Hematopoietic multipotent progenitor cell treated with erythropoietin and hydrocortisone succinate and interleukin-3 and kit ligand, for 8 days (in vitro differentiated cells): ENCODE results near the gene USP38.
A peak's percentile ranks its signal among the peaks of the same experiment; 100 is the strongest.
"Not testable (repeated sequence)": the region's sequence is repeated elsewhere in the genome, so short reads cannot be mapped to it uniquely, and the experiment has no call there.

Experiments used
- DNase-seq: peaks from one replicate; pipeline ENCODE4 v3.0.0-alpha.2; 2015

USP38 gene, protein sequence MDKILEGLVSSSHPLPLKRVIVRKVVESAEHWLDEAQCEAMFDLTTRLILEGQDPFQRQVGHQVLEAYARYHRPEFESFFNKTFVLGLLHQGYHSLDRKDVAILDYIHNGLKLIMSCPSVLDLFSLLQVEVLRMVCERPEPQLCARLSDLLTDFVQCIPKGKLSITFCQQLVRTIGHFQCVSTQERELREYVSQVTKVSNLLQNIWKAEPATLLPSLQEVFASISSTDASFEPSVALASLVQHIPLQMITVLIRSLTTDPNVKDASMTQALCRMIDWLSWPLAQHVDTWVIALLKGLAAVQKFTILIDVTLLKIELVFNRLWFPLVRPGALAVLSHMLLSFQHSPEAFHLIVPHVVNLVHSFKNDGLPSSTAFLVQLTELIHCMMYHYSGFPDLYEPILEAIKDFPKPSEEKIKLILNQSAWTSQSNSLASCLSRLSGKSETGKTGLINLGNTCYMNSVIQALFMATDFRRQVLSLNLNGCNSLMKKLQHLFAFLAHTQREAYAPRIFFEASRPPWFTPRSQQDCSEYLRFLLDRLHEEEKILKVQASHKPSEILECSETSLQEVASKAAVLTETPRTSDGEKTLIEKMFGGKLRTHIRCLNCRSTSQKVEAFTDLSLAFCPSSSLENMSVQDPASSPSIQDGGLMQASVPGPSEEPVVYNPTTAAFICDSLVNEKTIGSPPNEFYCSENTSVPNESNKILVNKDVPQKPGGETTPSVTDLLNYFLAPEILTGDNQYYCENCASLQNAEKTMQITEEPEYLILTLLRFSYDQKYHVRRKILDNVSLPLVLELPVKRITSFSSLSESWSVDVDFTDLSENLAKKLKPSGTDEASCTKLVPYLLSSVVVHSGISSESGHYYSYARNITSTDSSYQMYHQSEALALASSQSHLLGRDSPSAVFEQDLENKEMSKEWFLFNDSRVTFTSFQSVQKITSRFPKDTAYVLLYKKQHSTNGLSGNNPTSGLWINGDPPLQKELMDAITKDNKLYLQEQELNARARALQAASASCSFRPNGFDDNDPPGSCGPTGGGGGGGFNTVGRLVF

DNA sequence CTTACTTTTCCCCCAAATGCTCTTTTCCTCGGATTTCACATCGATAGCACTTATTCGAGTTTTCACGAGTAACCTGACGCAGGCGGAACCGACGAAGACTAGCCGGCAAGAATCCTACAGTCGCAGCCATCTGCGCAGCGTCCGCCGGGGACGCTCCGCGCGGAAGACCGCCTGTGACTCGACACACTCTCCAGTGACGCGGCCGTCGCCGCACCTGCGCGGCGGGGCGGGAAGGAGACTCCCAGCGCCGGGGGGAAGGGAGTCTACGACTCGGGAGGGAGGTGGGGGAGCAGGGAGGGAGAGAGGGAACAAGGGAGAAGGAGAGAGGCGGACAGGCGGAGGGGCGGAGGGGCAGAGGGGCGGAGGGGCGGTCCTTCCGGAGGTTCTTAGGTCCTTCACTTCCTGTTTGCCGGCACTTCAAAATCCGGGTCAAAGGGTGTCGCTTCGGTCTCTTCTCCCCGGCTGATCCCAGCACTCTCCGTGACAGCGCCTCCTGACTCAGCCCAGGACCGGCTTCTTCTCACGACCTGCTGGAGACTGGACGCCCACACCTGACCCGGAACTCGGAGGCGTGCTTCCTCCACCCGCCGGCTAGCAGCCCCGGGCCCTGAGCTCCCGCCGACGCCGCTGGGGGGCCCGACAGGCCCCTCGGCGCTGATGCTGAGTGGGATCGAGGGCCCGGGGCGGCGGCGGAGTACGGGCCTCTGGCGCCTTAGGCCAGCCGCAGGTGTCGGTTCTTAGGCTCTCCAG lies at the start of gene USP38:
Gene USP38, plus strand, starts transcription at position 415 of the 750 bp plus-strand sequence. CDS start 534 bp downstream, outside the sequence.
- peak; percentile 94 for DNase-seq

DNA sequence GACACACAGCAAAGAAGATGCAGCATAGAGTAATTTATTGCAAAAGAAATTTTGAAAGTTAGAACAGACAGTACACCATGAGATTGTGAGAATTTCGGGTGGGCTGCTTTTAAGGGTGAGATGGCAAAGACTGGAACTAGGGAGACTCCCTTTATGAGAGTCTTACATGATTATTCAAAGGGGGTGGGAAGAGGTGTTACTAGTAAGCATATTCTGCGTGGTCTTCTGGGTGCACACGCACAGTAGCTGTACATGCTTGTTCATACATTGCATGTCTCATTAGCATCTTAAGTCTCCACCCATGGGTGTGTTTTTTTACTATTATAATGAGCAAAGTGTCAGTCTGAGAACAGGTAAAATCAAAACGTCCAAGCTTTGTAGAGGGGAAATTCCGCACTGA lies 49.4 kb upstream of the USP38 start:
- DNase-seq, result no peak

DNA sequence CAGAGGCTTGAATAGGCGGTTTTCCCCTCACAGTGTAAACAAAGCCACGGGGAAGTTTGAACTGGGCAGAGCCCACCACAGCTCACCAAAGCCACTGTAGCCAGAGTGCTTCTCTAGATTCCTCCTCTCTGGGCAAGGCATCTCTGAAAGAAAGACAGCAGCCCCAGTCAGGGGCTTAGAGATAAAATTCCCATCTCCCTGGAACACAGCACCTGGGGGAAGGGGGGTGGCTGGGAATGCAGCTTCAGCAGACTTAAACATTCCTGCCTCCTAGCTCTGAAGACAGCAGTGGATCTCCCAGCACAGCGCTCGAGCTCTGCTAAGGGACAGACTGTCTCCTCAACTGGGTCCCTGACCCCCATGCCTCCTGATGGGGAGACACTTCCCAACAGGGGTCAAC lies 44.0 kb upstream of the USP38 start:
- no peak for DNase-seq

DNA sequence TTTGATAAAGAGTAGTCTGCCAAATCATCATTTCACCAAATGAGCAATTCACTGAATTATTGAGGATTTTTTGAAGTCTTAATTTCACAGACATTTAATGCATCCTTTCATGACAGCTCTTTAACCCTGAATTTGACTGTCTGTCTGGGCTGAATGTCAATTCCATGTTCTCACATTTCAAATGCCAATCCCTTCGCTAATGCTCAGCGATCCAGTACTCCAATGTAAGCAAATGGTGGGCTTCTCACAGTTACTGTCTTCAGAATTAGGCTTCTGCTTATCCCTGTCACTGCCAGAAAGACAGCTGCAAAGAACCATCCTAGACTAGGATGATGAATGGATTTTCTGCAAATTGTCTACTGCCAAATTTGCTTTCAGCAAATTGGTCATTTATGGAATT lies 36.2 kb upstream of the USP38 start:
- no peak for DNase-seq

DNA sequence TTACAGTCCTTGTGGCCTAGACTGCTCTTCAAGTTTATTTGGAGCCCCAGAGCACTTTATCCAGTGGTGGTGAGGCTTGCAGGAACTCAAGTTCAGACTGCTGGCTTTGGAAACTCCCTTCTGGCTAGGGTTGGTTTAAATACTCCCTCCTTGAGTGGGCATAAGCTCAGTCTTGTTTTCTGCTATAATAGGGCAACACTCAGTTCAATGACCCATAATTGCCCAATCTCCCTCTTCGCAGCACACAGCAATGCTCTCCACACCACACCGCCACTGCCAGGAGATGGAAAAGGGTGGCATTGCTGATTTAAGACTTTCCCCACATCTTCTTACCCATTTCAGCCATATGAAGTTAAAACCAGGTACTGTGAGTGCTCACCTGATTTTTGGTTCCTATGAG lies 27.9 kb upstream of the USP38 start:
- DNase-seq, result no peak

DNA sequence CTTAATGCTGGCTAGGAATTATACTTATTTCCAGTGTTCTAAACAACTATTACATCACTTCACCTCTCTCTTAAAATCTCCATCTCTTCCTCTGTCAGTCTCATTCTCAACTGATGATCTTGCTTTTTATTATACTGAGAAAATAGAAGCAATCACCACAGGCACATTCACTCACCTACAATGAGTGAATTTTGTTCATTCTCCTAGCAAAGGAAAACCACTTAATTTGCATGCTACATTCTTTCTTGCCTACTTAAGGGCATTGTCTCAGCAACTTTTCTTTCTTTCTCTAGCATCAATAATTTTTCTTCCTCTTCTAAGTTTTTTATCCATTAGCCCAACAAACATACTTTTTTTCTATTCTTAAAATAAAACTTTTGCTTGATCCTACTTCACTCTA lies 21.1 kb upstream of the USP38 start:
- DNase-seq, result no peak

DNA sequence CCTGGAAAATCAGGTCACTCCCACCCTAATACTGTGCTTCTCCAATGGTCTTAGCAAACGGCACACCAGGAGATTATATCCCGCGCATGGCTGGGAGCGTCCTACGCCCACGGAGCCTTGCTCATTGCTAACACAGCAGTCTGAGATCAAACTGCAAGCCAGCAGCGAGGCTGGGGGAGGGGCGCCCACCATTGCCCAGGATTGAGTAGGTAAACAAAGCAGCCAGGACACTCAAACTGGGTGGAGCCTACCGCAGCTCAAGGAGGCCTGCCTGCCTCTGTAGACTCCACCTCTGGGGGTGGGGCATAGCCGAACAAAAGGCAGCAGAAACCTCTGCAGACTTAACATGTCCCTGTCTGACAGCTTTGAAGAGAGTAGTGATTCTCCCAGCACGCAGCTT lies 18.0 kb upstream of the USP38 start:
- DNase-seq, result not testable (repeated sequence)

DNA sequence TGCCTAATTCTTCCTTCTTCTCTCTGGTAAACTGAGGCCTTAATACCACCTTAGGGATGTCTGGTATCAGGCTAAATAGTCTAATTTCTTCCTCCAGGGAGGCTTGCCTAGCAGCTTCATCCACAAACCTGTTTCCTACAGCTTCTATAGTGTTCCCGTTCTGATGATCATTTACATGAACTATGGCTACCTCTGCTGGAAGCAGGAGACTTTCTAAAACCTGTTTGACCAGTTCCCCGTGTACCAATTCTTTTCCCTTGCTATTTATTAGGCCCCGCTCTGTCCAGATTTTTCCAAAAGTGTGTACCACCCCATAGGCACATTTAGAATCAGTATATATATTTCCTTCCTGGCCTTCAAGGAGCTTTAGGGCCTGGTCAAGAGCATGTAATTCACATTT lies 5.8 kb upstream of the USP38 start:
- DNase-seq, result no peak

DNA sequence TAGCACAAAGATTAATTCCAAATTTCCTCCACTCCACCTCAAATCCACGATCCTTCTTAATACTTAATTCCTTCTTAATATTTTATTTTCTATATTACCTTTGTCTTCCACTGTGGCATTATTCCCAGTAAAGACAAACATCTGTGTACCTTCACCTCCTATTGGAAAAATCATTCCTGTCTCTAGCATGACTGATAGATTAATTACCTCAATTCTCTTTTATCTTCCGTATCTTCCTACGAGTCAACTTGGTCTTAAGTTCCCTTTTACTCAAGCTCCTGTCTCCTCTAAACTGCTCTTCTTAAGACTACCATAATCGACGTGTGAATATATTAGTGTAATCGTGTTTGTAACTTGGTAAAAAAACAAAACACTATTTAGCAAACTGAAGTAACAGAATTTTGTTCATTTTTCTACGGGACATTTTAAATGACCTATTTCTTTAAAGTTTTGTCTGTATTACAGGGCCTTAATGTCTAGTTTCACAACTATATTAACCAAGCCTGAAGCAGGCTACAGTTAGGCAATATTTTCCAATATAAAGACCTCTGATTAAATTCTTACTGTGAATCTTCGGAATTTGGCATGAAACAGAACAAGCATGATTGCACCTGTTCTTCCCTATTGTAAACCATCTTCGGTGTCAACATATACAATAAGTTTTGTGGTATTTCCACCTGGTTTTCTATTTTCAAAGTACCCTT lies 1.1 kb upstream of the USP38 start:
- peak; percentile 30 for DNase-seq

DNA sequence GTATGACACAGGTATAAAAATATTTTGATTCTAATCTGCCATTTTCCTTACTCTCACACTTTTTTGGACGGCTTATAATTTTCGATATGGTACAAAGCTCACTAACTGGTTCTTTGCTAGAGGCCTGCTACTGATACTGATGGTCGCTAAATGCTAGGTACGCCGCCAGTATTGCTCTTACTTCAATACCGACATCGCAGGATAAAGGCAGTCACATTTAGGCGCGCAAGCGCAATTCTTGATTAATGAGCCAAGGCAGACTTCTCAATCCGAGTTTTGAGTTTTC lies 557 bp upstream of the USP38 start:
- no peak for DNase-seq

DNA sequence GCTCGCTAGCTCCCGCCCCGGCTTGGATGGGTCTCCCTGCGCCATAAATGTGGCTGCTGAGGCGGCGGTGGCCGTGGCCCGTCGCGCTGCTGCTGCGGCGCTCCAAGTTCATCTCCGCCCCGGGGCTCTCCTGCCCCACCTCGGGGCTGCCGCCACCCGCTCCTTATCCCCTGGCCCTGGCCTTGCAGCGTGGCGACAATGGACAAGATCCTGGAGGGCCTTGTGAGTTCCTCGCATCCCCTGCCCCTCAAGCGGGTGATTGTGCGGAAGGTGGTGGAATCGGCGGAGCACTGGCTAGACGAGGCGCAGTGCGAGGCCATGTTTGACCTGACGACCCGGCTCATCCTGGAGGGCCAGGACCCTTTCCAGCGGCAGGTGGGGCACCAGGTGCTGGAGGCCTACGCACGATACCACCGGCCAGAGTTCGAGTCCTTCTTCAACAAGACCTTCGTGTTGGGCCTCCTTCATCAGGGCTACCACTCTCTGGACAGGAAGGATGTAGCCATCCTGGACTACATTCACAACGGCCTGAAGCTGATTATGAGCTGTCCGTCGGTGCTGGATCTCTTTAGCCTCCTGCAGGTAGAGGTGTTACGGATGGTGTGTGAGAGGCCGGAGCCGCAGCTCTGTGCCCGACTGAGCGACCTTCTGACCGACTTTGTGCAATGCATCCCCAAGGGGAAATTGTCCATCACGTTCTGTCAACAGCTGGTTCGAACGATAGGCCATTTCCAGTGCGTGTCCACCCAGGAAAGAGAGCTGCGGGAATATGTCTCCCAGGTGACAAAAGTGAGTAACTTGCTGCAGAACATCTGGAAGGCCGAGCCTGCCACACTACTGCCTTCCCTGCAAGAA lies 763 bp downstream of the USP38 start:
- peak; percentile 29 for DNase-seq

DNA sequence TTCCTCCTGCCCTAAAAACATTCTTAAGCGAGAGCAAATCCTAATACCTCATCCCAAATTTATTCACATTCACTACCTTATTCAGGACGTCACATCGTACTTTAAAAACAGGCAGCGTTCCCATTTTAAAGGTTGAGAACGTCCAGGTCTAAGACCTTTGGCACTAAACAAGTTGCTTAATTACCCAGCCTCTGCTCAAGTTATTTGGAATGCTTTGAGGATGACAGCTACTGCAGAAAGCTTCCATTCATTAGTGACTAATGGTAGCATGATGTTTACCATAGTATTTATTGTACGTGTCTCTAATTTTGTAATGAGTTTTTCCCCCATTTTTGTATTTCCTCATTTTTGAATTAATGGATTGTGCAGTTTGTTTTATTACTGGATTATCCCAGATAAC lies 1.5 kb downstream of the USP38 start:
- peak; percentile 5 for DNase-seq

DNA sequence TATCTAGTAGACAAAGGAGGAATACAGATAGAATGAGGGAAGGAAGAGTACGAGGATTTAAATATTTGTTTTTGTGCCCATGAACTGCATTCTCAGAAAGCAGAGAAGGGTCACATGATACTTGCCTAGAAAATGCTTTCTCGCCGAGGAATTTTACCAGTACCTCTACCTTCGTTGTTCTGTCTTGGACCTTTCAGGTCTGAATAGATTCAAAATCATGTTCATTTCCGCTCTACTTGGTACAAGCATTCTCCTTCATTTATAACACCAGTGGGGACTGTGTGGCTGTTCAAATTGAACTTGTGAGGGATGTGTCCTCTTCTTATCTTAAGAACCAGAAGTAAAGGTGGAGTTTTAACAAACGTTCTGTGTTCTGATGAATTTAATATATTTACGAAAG lies 1.9 kb downstream of the USP38 start:
- peak; percentile 78 for DNase-seq

DNA sequence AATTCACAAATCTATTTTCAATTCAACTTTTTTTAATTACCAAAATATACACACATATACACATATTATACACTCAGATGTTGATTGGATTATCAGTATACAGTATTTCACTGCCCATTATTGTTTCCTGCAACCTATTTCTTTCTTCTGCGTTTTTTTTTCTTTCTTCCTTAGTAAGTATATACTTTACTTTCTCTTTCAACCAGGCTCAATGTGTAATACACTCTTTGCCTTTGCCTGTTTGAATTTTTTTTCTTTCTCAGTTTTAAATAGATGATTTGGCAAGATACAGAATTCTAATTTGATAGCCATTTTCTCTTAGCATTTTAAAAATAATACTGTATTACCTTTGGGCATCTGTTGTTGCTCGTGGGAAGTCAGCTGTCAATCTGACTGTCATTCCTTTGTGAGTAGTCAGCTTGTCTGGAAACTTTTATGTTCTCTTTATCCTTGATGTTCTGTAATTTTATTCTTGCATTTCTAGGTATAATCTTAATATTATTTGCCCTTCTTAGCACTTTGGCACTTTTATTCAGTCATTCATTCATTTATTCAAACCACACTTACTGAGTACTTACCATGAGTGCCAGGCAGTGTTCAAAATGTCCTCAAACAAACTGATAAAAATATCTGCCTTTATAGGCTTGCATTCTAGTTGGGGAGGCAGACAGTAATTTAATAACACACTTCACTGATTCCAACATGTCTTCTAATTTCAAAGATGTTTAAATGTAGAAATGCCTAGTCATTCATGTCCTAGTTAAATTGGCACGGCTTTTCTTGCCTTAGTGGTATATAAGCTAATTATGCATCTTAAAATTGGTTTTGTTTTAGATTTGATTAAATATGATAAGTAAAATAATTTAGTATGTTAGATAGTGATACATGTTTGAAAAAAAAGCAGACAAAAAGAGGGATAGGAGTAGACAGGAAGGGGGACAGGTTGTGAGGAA lies 3.7 kb downstream of the USP38 start:
- peak; percentile 20 for DNase-seq

DNA sequence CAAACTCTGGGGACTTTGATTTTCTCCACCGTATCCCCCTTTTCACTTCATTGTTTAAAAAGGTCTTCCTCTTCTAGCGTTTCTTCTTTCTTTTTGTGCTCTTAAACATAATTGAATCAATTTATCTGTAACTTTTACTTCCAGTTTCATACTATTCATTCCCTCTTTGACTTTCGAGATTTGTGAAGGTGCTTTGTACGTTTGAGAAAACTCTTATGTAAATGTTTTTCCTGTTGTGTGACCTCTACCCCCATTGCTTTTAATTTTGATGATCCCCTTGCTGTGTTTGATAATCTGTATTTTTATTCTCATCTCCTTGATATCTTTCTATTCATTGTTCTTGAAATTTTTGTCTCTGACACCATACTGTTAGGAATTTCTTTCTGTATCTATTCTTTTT lies 4.8 kb downstream of the USP38 start:
- DNase-seq, result no peak

DNA sequence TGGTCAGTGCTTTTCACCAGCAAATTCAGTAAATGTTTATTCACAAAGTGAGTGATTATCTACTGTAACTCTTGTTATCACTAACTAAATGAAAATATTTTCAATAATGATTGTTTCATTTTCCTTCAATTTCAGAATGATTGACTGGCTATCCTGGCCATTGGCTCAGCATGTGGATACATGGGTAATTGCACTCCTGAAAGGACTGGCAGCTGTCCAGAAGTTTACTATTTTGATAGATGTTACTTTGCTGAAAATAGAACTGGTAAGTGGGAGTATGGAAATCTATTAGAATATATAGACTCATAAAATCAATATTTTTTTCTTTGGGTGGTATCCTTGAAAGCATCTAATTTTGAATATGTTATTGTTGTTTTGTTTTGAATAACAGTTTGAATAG lies 10.9 kb downstream of the USP38 start:
- DNase-seq, result no peak

DNA sequence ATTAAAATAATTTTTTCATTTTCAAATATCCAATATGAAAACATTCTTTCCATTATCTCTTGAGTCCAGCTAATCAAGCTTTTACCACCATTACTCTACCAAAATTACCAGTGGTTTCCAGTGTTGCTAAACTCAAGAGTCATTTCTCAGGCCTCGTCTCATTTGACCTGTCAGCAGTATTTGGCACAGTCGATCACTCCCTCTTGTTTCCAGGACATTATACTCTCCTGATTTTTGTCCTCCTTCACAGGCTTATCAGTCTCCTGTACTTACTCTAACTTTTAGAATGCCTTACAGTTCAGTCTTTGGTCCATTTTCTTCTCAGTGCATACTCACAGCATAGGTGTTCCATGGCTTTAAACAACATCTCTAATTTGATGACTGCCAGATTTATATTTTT lies 11.6 kb downstream of the USP38 start:
- no peak for DNase-seq

DNA sequence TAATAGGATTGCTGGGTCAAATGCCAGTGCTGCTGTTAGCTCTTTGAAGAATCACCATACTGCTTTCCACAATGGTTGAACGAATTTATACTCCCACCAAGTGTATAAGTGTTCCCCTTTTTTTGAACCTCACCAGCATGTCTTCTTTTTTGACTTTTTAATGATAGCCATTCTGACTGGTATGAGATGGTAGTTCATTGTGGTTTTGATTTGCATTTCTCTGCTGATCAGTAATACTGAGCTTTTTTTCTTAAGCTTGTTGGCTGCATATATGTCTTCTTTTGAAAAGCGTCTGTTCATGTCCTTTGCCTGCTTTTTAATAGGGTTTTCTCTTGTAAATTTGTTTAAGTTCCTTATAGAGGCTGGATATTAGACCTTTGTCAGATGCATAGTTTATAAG lies 14.8 kb downstream of the USP38 start:
- DNase-seq, result no peak

DNA sequence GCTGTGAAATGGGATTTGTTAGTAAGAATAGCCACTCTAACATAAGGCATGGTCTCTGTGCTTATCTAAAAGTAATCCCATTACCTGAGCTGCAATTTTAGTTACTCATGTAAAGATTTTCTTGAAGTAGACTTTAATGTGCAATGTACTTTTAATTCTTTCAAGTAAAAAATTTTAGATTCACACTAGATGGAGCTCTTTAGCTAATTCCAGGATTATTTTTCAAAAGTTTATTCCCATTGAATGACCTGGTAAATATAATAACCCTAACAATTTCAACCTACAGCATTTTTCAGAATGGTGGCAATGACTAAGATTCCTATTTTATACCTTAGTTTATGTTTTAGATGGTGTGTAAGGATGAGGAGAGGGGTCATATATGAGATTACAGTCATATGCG lies 18.1 kb downstream of the USP38 start:
- peak; percentile 32 for DNase-seq

DNA sequence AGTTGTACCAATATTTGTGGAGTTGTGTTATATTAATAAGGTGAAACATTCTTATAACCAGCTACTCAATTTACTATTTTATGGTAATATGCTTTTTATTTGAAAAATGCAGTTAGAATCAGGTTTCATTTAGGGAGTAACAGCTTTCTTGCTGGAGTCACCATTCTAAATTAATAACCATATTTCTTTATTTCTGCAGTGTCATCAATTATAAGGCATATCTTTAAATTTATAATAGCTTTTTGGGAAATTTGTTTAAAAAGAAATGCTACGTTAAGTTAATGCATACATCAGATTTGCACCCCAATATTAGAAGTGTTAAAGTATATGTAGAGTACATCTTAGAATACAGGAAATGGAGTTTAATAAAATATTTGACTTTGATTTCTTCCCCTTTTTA lies 18.9 kb downstream of the USP38 start:
- no peak for DNase-seq
